Activated CD8-positive, alpha-beta memory T cell treated with anti-CD3 and anti-CD28 coated beads for 4 hours (primary cell): Measurements from ENCODE around the gene SIGLEC15.
"Not testable (repeated sequence)": the region's sequence is repeated elsewhere in the genome, so short reads cannot be mapped to it uniquely, and the experiment has no call there.

Source experiments
- DNase-seq, 2 donors: peaks; one replicate each; pipeline ENCODE4 v3.0.0-alpha.2; 2020; ENCODE audit warnings: low read depth in 2 of 2

SIGLEC15 gene

GRCh38 chr18:45844938-45845337, 19.5 kb downstream of the SIGLEC15 start:
- no peak for DNase-seq

- no peak for DNase-seq
These were observed 19.9 kb downstream of the SIGLEC15 start for GRCh38 chr18:45845410-45845809.

GRCh38 chr18:45847119-45847518, 21.6 kb downstream of the SIGLEC15 start:
- DNase-seq = no peak

GRCh38 chr18:45848643-45849042, 23.2 kb downstream of the SIGLEC15 start:
- DNase-seq = not testable (repeated sequence)

GRCh38 chr18:45849529-45849928, 24.1 kb downstream of the SIGLEC15 start:
- no peak for DNase-seq

GRCh38 chr18:45850021-45850420, 24.5 kb downstream of the SIGLEC15 start:
- no peak for DNase-seq

- no peak for DNase-seq
These were observed 25.9 kb downstream of the SIGLEC15 start for GRCh38 chr18:45851161-45851925.

- no peak for DNase-seq
These were observed 27.2 kb downstream of the SIGLEC15 start for GRCh38 chr18:45852631-45853030.

GRCh38 chr18:45854036-45854586, 28.6 kb downstream of the SIGLEC15 start:
- DNase-seq = no peak

GRCh38 chr18:45856531-45856930, 31.1 kb downstream of the SIGLEC15 start:
- DNase-seq = no peak

GRCh38 chr18:45859334-45859733, 33.9 kb downstream of the SIGLEC15 start:
- no peak for DNase-seq

- no peak for DNase-seq
These were observed 35.0 kb downstream of the SIGLEC15 start for GRCh38 chr18:45860492-45860891.

GRCh38 chr18:45860971-45861370, 35.5 kb downstream of the SIGLEC15 start:
- no peak for DNase-seq

- no peak for DNase-seq
These were observed 36.5 kb downstream of the SIGLEC15 start for GRCh38 chr18:45861926-45862325.

GRCh38 chr18:45863469-45863868, 38.0 kb downstream of the SIGLEC15 start:
- no peak for DNase-seq

- DNase-seq = no peak
These were observed 38.6 kb downstream of the SIGLEC15 start for GRCh38 chr18:45864081-45864480.

- no peak for DNase-seq
These were observed 40.0 kb downstream of the SIGLEC15 start for GRCh38 chr18:45865466-45865865.

GRCh38 chr18:45870419-45870818, 44.9 kb downstream of the SIGLEC15 start:
- no peak for DNase-seq

GRCh38 chr18:45871431-45872084, 46.1 kb downstream of the SIGLEC15 start:
- DNase-seq = no peak

GRCh38 chr18:45874491-45875184, 49.2 kb downstream of the SIGLEC15 start:
- DNase-seq = peak; percentile 27 to 40

GRCh38 chr18:45876161-45876560, 50.7 kb downstream of the SIGLEC15 start:
- DNase-seq = no peak

- no peak for DNase-seq
These were observed 51.9 kb downstream of the SIGLEC15 start for GRCh38 chr18:45877403-45877802.
